Rectal smooth muscle tissue (tissue), 1 donor: ENCODE measurements around the gene SWI5.
A peak's percentile ranks its signal among the peaks of the same experiment; 100 is the strongest.

Source experiments
- H3K27ac ChIP-seq: one replicate; pipeline ENCODE4 v1.7.0; 2013; ENCODE audit warnings: low read depth, low read length, inconsistent platforms
- H3K27me3 ChIP-seq: one replicate; pipeline ENCODE4 v1.7.0; 2013; ENCODE audit warnings: low read length; ENCODE audit not compliant: control insufficient read depth, insufficient read depth
- H3K36me3 ChIP-seq: one replicate; pipeline ENCODE4 v1.7.0; 2013; ENCODE audit warnings: low read length; ENCODE audit not compliant: control insufficient read depth, insufficient read depth
- H3K4me1 ChIP-seq: one replicate; pipeline ENCODE4 v1.7.0; 2013; ENCODE audit warnings: low read length; ENCODE audit not compliant: control insufficient read depth, insufficient read depth
- H3K4me3 ChIP-seq: one replicate; pipeline ENCODE4 v1.7.0; 2013; ENCODE audit warnings: low read length
- H3K9ac ChIP-seq: one replicate; pipeline ENCODE4 v1.7.0; 2013; ENCODE audit warnings: low read length

The SWI5 gene

DNA sequence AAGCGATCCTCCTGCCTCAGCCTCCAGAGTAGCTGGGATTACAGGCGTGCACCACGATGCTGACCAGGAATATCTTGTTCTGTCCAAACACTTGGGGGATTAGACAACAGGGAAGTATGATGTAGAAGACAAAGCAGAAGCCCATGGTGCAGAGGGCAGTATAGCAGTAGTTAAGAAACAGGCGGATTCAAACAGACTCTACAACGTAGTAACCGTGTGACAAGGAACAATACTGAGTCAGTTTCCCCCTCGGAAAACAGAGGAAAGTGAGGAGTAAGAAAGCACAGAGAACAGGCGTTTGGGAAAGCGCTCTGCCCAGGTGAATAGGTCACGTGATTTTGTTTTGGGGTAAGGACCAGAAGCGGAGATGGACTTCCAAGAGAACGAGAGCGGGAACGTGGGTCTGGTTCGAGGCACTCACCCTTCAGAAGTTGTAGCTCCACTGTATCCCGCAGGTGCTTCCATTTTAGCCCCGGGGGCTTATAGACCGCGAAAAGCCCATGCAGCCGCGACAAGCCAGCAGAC lies 45.9 kb downstream of the SWI5 start:
- Histone ChIP-seq H3K9ac (peak overlapping the region; percentile 90), H3K36me3 (peaks cover 23% of the 10 kb centered on the region), H3K27ac (peak overlapping the region; percentile 34)

DNA sequence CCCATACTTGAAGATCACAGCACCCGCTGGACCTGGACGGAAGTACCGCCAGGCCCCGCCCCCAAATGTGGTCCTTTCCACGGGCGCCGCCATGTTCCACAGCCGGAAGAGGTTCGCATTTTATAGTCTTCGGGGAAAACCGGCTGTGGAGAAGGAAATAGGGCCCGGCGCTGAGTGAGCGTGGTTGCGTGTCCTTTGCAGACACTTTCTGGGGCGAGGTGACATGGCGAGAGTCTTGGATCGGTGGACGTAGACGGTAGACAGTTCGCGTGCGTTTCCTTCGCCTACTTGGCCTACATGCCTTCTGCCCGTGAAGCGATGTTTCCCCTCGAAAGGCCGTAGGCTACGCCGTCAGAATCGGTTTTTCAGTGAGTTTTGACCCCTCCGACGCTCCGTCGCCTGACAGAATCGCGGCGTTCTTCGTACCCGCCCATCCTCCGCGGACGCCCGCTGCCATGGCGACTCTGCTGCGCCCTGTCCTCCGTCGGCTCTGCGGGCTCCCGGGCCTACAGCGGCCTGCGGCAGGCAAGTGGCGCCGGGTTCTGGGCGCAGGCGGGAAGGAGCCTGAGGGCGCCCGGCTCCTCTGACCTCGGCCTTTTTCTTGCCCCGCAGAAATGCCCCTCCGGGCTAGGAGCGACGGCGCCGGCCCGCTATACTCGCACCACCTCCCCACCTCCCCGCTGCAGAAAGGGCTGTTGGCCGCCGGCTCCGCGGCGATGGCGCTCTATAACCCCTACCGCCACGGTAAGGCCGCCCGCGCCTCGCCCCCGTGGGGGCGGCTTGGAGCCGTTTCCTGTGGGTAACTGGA lies 46.5 kb downstream of the SWI5 start, which contains the start of the genes COQ4 and TRUB2:
TSS of gene COQ4 (plus strand) at position 436 of the 808 bp plus-strand sequence. CDS start at position 456, 20 bp downstream.
TSS of gene TRUB2 (minus strand) at position 44 of the 808 bp plus-strand sequence. CDS start at position 5, 39 bp downstream.
- H3K27me3 ChIP-seq: no peaks in the 10 kb centered on the region

More for the DNA sequence above, 45.9 kb downstream of the SWI5 start:
- Histone ChIP-seq H3K4me1 (peaks cover 7% of the 10 kb centered on the region), H3K4me3 (peak overlapping the region; percentile 98), H3K27me3 (no peaks in the 10 kb centered on the region)

DNA sequence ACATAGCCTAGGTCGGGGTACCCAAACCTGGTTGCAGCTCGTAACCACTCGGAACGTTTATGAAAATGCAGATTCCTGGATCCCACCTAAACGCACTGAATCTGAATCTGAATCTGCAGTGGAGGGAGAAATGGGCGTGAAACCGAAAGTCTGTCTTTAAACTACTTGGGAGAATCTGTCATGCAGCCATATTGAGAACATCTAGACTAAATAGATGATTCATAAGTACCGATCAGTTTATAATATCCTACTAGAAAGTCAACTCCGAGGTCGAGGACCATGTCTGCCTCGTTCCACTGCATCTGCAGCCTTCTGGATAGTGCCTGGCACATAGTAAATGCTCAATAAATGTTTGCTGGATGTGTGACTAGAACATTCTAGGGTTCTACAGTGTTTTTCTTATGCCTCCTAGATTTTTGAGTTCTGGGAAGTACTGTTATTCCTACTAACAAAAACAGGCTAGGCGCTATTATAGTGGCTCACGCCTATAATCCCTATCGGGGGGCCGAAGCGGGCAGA lies 47.2 kb downstream of the SWI5 start:
- Histone ChIP-seq H3K27me3 (no peaks in the 10 kb centered on the region), H3K4me3 (peak overlapping the region; percentile 98), H3K4me1 (peaks cover 7% of the 10 kb centered on the region), H3K27ac (peak overlapping the region; percentile 44), H3K36me3 (peaks cover 16% of the 10 kb centered on the region), H3K9ac (peak overlapping the region; percentile 63)

More for the DNA sequence above, 46.5 kb downstream of the SWI5 start, which contains the start of the genes COQ4 and TRUB2:
- Histone ChIP-seq H3K9ac (peak within 1 kb of the TSS; percentile 90), H3K27ac (peak within 1 kb of the TSS; percentile 92), H3K4me1 (peaks cover 7% of the 10 kb centered on the region), H3K36me3 (peaks cover 16% of the 10 kb centered on the region), H3K4me3 (peak within 1 kb of the TSS; percentile 98)

DNA sequence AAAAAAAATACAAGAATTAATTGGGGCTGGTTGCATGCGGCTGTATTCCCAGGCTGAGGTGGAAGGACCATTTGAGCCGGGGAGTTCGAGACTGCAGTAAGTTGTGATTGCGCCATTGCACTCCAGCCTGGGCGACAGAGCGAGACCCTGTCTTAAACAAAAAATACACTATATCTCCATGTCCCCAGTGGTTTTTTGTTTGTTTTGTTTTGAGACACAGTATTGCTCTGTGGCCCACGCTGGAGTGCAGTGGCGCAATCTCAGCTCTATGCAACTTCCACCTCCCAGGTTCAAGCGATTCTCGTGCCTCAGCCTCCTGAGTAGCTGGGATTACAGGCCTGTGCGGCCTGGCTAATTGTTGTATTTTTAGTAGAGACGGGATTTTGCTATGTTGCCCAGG lies 47.7 kb downstream of the SWI5 start:
- Histone ChIP-seq H3K36me3 (peaks cover 16% of the 10 kb centered on the region), H3K4me1 (peaks cover 7% of the 10 kb centered on the region), H3K27ac (no peak overlapping the region), H3K4me3 (peak overlapping the region; percentile 98), H3K9ac (no peak overlapping the region), H3K27me3 (no peaks in the 10 kb centered on the region)

DNA sequence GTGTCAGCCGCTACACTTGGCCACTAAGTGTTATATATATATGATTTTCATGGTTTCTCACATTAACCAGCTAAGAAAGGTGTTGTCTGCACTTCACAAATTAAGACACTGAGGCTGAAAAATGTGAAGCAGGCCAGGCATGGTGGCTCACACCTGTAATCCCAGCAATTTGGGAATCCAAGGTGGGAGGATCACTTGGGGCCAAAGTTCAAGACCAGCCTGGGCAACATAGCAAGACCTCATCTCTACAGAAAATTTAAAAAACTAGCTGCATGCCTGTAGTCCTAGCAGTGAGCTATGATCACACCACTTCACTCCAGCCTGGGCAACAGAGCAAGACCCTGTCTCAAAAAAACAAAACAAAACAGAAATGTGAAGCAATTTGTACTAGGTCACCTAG lies 48.3 kb downstream of the SWI5 start:
- peak overlapping the region; percentile 9 for H3K4me3 ChIP-seq
- peaks cover 16% of the 10 kb centered on the region for H3K36me3 ChIP-seq
- no peaks in the 10 kb centered on the region for H3K27me3 ChIP-seq
- H3K4me1 ChIP-seq: peaks cover 7% of the 10 kb centered on the region
- no peak overlapping the region for H3K9ac ChIP-seq
- H3K27ac ChIP-seq: no peak overlapping the region

DNA sequence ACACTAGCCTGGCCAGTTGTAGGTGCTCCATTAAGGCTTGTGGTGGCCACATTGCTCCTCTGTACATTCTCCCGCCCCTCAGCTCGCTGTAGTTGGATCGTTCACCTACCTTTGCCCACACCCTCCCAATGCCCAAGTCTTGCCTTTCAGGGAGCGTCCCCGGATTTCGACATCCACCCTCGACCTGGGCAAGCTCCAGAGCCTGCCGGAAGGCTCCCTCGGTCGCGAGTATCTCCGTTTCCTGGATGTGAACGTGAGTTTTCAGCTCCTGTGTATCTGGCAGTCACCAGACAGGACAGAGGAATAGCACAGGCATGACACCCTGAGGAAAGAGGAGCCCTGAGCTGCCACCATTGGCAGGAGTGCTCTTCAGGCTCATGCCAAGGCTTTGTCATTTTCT lies 49.6 kb downstream of the SWI5 start:
- Histone ChIP-seq H3K36me3 (peaks cover 19% of the 10 kb centered on the region), H3K27ac (no peak overlapping the region), H3K4me3 (no peak overlapping the region), H3K27me3 (no peaks in the 10 kb centered on the region), H3K4me1 (peaks cover 7% of the 10 kb centered on the region), H3K9ac (no peak overlapping the region)

DNA sequence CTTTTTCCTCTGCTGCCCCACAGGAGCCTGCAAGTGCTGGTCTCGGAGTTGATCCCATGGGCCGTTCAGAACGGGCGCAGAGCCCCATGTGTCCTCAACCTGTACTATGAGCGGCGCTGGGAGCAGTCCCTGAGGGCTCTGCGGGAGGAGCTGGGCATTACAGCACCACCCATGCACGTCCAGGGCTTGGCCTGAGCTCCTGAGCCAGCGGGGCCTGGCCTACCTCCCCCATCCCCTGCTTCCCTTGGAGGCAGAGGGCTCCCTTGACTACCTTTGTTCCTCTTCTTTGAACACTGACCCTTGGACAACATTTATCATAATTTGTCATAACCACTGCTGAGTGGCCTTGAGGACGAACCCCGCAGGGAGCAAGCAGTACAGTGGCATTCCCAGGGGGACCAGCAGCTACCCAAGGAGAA lies 57.4 kb downstream of the SWI5 start:
- Histone ChIP-seq H3K36me3 (peaks cover 3% of the 10 kb centered on the region), H3K27me3 (no peaks in the 10 kb centered on the region), H3K9ac (no peak overlapping the region), H3K4me1 (no peaks in the 10 kb centered on the region), H3K27ac (no peak overlapping the region), H3K4me3 (no peak overlapping the region)

DNA sequence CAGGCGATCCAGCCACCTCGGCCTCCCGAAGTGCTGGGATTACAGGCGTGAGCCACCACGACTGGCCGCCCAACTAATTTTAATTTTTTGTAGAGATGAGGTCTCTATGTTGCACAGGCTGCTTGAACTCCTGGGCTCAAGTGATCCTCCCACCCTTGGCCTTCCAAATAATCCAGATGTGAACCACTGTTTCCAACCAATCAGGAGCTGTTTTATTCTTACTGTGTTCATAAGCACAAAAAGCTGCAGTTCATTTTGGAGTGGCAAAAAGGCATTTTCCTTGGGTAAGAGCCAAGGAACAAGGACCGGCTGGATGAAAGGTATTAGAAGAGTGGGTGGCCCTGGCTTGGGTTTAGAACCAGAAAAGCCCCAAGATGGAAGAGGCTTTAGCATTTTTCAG lies 59.1 kb downstream of the SWI5 start:
- H3K27me3 ChIP-seq: no peaks in the 10 kb centered on the region
- H3K36me3 ChIP-seq: no peaks in the 10 kb centered on the region
- no peak overlapping the region for H3K9ac ChIP-seq

DNA sequence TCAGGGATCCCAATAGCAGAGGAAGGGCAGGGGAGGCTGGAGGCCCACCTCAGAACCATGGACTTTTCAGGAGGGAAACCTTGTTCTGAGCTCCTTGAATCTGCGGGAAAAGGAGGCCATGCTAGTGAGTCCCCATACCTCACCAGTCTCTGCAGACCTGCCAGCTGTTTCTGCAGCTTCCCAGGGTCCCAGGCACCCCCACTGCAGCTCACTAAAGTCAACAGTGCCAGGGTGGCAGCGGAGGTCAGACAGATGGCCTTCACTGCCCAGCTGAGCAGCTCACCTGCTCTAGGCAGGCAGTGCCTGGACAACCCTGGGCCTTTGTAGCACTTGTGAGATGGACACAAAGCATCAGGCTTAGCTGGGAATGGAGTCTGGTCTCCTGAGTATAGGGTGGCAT lies 59.8 kb downstream of the SWI5 start:
- no peaks in the 10 kb centered on the region for H3K36me3 ChIP-seq
- H3K27me3 ChIP-seq: no peaks in the 10 kb centered on the region
- H3K4me1 ChIP-seq: no peaks in the 10 kb centered on the region
- H3K27ac ChIP-seq: no peak overlapping the region
- no peak overlapping the region for H3K4me3 ChIP-seq
- H3K9ac ChIP-seq: no peak overlapping the region

More for the DNA sequence above, 59.1 kb downstream of the SWI5 start:
- Histone ChIP-seq H3K27ac (no peak overlapping the region), H3K4me1 (no peaks in the 10 kb centered on the region), H3K4me3 (no peak overlapping the region)

DNA sequence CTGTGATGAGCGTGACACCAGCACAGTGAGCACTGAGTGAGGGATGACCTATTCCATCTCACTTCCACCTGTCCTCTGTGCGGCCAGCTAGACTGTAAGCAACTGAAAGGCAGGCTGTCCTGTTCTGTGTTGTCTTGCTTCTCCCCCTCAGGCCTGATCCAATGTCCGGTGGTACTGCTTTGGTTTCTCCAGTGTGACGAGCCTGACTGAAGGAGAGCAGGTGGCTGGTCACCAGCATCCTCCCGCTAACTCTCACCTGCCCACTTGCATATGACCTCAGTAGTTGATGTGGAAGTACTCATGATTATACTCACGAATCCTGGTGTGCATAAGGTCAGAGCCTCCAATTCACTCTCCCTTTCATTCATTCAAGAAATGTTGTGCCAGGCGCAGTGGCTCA lies 61.9 kb downstream of the SWI5 start:
- Histone ChIP-seq H3K27ac (no peak overlapping the region), H3K36me3 (no peaks in the 10 kb centered on the region), H3K4me1 (no peaks in the 10 kb centered on the region), H3K27me3 (no peaks in the 10 kb centered on the region), H3K9ac (no peak overlapping the region), H3K4me3 (no peak overlapping the region)
